GM18502 (cell line): ENCODE measurements around the gene SMCHD1.
"Not testable (repeated sequence)": the region's sequence is repeated elsewhere in the genome, so short reads cannot be mapped to it uniquely, and the experiment has no call there.

Source experiments
- ATAC-seq: cut with Tn5 transposase; IDR thresholded peaks from one replicate; pipeline ENCODE4 v1.9.1; 2021; ENCODE audit warnings: mild to moderate bottlenecking; ENCODE audit not compliant: unreplicated experiment, poor library complexity

SMCHD1 gene

DNA sequence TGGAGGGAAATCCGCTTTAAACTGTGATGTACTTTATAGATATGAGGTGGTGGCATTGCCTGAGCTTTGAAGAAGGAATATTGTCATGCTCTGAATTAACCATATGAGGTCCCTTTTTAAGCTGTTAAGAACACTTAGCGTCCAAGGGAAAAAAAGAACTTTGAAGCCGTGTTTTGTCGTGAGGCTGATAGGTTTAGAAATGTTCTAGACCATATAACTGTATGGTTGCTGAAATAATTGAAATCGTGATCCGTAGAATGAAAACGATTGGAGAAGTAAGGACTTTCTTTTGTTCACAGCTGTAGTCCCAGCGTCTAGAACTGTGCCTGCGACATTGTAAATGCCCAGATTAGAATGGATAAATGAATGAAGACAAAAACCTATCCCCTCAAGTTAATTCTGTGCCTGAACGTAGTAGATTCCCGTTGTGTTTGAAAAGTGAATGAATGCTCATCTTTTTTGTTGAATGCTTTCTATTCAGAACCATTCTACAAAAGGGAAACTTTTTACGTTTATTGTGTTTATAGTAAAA lies 1.5 kb downstream of the SMCHD1 start:
- no peak for ATAC-seq

DNA sequence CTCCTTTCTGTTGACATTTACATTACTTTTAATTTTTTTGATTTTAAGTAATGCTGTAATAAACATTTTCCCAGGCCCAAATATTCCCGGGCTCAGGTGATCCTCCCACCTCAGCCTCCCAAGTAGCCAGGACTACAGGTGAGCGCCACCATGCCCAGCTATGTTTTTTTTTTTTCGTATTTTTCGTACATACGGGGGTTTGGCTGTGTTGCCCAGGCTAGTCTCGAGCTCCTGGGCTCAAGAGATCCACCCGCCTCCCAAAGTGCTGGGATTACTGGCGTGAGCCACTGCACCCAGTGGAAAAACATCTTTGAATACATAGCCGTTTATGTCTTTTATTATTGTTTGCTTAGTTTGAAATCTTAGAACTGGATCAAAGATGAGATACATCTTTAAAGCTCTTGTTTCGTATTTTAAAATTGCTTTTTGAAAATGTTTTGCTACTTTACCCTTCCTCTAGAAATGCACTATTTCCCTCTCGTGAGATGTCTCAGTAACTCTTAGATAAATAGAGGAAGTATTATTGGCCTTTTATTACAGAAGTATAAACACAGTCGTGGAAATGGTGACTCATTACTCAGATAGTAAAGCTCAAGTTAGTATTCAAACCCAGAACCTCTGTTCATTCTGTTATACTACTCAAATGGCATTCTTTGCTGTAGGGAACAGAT lies 2.4 kb downstream of the SMCHD1 start:
- no peak for ATAC-seq

DNA sequence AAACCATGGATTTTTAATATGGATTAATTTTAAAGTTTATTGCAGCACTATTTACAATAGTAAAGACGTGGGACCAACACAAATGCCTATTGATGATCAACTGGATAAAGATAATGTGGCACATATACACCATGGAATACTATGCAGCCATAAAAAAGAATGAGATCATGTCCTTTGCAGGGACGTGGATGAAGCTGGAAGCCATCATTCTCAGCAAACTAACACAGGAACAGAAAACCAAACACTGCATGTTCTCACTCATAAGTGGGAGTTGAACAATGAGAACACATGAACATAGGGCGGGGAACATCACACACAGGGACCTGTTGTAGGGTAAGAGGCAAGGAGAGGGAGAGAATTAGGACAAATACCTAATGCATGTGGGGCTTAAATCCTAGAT lies 5.3 kb downstream of the SMCHD1 start:
- not testable (repeated sequence) for ATAC-seq

DNA sequence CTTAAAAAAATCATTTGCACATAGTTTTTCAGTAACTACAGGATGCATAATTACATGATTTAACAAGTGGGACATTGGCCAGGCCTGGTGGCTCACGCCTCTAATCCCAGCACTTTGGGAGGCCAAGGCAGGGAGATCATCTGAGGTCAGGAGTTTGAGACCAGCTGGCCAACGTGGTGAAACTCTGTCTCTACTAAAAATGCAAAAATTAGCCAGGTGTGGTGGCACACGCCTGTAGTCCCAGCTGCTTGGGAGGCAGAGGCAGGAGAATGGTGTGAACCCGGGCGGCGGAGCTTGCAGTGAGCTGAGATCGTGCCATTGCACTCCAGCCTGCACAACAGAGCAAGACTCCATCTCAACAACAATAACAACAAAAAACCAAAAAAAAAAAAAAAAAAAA lies 6.8 kb downstream of the SMCHD1 start:
- ATAC-seq = not testable (repeated sequence)

DNA sequence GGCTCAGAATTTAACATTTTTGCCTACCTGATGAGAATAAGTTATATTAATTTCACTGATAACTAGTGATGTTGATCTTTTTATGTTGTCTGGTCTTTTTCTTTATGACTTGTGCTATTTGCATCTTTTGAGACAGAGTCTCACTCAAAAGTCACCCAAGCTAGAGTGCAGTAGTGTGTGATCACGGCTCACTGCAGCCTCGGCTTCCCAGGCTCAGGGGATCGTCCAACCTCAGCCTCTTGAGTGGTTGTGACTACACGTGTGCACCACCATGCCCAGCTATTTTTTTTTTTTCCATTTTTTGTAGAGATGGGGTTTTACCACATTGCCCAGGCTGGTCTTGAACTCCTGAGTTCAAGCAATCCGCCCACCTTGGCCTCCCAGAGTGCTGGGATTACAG lies 7.5 kb downstream of the SMCHD1 start:
- ATAC-seq = peak; percentile 54

DNA sequence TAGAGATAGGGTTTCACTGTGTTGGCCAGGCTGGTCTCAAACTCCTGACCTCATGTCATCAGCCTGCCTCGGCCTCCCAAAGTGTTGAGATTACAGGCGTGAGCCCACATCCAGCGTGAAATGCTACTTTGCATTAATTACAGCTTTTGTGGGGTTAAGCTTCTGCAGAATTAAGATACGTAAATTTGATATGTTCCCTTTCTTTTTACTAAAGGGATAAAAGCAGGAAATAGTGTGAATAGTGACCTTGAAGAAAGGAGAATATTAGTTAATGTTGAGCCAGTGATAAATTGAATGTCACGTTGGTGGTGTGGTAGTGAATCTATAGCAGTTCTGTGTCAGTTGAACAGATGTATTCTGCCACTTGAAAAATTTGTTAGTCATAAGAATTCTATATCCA lies 16.9 kb downstream of the SMCHD1 start:
- no peak for ATAC-seq

DNA sequence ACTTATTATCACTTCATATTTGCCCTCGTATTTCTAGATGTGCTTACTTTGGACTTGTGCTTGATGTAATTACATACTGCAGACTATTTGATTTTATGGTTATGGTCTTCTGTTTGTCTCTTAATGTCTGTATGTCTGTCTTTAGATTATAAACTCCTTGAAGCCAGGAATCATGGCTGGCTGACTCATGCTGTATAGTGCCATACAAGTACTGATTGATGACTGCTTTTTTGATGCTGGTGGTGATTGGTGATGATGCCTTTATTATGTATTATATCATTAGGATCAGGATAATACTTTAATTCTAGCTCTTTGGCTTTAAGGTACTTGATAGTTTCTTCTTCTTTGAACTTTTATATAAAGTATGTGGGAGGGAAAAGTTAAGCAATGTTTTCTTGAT lies 17.3 kb downstream of the SMCHD1 start:
- no peak for ATAC-seq

DNA sequence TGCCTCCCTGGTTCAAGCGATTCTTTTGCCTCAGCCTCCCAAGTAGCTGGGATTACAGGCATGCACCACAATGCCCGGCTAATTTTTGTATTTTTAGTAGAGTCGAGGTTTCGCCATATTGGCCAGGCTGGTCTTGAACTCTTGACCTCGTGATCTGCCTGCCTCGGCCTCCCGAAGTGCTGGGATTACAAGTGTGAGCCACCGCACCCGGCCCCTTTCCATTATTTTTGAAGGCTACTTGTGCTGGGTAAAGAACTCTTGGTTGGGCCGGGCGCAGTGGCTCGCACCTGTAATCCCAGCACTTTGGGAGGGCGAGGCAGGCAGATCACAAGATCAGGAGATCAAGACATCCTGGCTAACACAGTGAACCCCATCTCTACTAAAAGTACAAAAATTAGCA lies 23.4 kb downstream of the SMCHD1 start:
- ATAC-seq = not testable (repeated sequence)

DNA sequence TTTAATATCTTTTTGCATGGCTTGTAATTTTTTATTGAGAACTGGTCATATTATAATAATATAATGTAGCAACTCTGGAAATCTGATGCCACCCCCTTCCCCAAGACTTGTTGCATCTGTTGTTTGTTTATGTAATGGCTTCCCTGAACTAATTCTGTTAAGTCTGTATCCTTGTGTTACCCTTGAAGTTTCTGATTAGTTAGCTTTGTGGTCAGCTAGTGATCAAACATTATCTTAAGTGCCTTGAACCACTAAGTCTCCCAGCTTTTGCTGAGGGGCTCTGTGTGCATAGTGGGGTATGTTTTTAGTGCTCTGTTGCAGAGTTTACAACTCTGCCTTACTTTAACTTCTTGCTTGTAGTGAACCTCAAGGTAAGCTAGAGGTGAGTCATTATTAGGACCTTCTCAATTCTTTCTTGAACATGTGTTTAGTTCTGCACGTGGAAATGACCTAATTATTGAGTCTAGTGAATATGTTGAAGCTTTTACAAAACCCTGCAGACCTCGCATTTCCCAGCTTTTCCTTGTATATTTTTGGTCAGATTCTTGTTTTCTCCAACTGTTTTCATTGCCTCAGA lies 24.8 kb downstream of the SMCHD1 start:
- no peak for ATAC-seq

DNA sequence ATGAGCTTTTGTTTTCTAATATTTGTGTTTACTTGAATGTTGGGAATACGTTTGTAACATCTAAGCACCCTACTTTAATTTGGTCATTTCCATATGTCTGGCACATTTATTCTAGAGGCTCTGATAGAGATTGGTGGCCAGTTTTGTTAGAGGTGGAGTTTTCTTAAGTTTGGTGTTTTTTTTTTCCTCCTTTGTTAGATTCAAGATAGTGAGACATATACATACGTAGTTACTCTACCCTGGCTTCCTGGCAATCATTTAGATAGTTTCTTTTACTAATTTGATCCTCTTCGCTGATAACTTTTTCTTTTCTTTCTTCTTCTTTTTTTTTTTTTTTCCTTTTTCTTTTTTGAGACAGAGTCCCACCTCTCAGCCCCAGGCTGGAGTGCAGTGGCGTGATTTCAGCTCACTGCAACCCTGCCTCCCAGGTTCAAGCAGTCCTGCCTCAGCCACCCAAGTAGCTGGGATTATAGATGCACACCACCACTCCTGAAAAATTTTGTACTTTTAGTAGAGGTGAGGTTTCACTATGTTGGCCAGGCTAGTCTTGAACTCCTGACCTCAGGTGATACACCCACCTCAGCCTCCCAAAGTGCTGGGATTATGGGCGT lies 26.6 kb downstream of the SMCHD1 start:
- ATAC-seq = no peak

DNA sequence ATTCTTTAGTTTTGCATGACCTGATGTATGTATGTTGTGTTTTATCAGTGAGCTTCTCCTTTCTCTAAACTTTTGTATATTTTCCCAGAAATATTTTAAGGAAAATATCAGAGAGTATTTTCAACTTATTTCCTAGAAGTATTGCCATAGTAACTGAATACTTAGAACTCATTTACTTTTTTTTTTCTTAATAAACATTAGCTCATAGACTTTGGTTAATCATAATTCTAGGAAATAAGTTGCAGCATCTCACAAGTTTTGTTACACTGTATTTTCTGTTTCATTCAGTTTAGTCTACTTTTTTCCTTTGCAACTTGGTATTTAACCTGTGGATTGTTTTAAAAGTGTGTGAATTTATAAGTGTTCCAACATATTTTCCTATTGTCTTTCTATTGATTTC lies 27.5 kb downstream of the SMCHD1 start:
- ATAC-seq = no peak

DNA sequence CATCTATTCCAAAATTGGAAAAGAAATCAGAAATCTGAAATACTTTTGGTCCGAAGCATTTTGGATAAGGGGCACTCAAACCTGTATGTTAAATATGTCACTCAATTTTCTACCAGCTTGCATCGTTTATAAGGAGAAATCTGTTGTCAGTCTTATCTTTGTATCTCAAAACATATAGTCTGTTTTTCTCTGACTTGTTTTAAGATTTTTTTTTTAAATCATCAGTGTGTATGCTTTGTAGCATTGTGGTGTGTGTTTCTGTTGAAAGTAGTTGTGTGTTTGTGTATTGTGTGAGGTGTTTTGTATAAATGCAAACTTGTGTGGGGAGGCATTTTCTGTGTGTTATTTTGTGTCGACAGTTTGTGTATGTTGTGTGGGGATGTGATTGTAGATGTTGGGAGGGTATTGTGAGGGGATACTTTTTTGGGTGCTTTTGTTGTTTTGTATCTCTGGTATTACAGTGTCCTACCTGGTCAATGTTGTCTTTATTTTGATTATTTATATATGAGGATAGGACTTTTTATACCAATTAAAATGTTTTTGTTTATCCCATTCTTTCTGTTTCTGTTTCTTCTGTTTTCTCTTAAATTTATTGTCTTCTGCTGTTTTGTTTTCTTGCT lies 30.9 kb downstream of the SMCHD1 start:
- no peak for ATAC-seq

DNA sequence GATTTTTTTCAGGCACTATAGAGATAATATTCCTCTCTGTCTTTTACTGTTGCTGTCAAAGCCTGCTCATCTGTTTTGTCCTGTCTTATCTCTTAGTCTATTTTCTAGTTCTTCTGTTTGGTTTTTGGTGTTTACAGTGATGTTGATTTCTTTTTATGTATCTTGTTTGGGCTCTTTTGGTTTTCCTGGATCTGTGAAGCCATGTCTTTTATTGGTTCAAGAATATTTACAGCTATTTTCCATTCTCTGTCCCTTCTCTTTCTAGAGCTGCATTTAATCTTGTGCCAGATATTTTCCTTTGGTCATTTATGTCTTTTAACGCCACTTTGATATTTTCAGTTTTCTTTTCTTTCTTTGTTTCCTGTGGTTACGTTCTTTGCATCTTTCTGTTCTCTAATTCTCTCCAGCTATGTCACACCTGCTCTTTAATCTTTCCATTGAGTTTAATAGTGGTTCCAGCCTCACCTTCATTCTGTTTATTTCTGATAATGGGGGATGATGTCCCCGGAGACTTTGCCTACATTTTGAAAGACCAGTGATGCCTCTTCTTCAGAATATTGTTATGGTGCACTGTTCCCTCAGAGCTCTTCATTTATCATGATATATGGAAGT lies 32.0 kb downstream of the SMCHD1 start:
- ATAC-seq = peak; percentile 71

DNA sequence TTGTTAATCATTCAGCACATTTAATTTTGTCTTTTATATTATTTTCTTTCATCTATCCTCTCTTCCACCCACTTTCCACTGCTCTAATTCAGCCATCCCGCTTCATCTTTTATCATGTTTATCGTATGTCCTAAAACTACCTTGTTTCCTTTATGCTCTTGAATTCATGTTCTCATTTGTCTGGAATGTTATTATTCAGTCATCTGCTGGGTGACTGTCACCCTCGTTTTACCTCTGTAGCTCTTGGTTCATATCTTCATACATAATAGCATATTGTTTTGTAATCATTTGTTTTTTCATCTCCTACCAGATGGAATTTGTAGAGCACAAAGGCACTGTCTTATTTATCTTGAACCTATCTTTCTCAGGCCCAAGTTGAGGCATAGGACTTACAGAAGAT lies 37.0 kb downstream of the SMCHD1 start:
- ATAC-seq = no peak

DNA sequence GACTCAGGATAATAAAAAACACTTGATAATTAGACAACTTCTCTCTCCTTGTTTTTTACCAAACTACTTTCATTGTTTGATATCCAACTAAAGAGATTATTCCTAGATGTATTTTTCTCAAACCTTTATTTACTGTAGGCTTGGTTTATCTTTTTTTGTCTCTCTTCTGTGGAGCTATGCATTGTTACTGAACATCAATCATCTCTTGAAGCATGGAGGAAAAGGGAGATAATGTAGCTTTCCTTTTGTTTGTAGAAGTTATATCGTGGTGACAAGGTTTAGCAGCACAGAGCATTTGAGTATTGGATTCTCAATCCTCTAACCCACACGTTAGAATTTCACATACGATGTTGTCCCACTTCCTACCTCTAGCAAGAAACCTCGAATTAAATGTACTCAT lies 41.7 kb downstream of the SMCHD1 start:
- no peak for ATAC-seq

DNA sequence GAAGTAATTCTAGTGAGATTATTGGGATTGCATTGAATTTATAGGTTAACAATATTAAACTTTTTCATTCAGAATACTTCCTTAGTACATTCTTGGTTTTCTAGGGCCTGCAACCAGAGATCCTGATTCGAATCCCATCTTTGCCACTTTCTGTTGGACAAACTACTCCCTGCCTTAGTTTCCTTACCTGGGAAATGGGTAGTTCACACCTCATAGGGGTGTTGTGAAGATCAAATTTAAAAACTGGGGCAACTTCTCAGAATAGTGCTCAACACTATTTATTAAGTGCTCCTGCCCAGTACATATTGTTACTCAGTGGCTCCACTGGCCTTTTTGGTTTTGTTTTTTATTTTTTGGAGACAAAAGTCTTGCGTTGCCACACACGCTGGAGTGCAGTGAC lies 43.5 kb downstream of the SMCHD1 start:
- no peak for ATAC-seq

DNA sequence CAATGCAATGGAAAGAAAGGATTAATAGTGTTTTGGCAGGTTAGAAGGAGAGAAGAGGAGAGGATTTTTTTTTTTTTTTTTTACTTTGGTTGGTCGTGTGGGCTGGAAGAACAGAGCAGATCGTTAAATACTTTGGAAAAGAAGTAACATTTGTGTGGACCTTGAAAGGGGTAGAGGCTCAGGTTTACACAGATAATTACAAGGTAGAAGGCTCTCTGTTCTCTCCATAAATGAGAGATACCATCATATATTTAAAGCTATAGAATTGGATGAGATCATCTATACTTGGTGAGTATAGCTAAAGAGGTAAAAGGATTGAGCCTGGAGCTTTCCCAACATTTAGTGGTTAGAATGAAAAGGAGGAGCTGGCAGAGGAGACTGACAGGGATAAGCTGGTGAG lies 49.0 kb downstream of the SMCHD1 start:
- ATAC-seq = no peak

DNA sequence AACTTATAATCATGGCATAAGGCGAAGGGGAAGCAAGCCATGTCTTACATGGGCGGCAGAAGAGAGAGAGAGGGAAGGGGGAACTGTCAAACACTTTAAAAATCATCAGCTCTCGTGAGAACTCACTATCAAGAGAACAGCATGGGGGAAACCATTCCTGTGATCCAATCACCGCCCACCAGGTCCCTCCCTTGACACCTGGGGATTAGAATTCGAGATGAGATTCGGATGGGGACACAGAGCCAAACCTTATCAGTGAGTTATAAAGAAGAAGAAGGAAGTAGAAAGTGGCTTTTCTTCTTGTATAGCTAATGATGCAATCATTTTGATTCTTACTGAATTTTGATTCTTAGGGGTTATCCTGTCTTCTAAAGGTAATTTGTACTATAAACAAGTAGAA lies 51.4 kb downstream of the SMCHD1 start:
- ATAC-seq = no peak

DNA sequence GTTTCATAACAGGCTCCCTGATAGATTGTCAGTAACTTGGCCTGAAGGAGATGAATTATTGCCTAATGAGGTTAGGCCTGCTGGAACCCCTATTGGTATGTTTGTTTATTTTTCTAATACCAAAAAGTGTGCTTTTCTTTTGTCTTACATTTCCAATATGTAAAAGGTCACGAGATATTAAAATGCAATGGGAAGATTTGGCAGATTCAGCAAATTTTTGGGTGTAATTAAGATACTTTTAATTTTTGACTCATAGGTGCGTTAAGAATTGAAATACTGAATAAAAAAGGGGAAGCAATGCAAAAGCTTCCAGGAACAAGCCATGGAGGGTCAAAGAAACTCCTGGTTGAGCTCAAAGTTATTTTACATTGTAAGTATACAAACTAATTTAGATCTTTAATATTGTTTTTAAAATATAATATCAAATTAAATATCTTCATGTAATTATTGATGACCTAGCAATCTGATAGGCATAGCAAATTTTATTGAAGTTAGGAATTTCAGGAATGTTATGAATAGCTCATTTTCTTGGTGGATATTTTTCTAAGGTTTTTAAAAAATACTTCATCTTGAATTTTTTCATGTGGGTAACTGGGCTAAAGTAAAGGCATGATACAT lies 52.1 kb downstream of the SMCHD1 start:
- ATAC-seq = no peak

DNA sequence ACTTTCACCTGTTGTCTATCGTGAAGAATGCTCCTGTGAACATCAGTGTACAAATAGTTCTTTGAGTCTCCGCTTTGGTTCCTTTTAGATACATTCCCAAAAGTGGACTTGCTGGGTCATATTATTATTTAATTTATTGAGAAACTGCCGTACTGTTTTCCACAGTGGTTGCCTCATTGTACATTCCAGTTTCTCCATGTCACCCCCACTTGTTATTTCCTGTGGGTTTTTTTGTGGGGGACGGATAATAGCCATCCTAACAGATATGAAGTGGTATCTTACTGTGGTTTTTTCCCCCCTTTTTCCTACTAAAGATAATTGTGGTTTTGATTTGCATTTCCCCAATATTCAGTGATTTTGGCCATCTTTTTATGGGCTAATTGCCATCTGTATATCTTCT lies 53.8 kb downstream of the SMCHD1 start:
- ATAC-seq = no peak

DNA sequence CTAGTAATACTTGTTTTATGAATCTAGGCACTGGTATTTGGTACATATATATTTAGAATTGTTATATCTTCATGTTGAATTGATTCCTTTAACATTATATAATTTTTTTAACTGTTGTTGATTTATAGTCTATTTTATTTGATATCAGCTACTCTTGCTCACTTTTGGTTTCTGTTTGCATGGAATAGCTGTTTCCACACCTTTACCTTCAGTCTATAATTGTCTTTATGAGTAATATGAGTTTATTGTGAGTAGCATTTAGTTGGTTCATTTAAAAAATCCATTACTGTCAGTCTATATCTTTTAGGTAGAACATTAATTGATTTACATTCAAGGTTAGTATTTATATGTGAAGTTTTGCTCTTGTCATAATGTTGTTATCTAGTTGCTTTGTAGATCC lies 58.6 kb downstream of the SMCHD1 start:
- ATAC-seq = no peak
